Trophoblast cell (in vitro differentiated cells and primary cell): Measurements from ENCODE around the gene TFF3.

ENCODE experiments used
- DNase-seq, 2 donors: peaks; one replicate each; pipeline ENCODE4 v3.0.0-alpha.2; 2016
- H2AFZ ChIP-seq: 2 replicates; pipeline ENCODE4 v1.6.1; 2013; ENCODE audit warnings: low read length, moderate library complexity, mild to moderate bottlenecking; ENCODE audit not compliant: insufficient read depth, poor library complexity
- H2AK5ac ChIP-seq: 2 replicates; pipeline ENCODE4 v1.6.1; 2013; ENCODE audit warnings: mild to moderate bottlenecking, low read length
- H2BK120ac ChIP-seq: 2 replicates; pipeline ENCODE4 v1.6.1; 2013; ENCODE audit warnings: low read length, mild to moderate bottlenecking, moderate library complexity; ENCODE audit not compliant: insufficient read depth, poor library complexity
- H2BK12ac ChIP-seq: 2 replicates; pipeline ENCODE4 v1.6.1; 2013; ENCODE audit warnings: mild to moderate bottlenecking, low read length, moderate library complexity
- H2BK5ac ChIP-seq: 2 replicates; pipeline ENCODE4 v1.6.1; 2013; ENCODE audit warnings: low read length, low read depth, moderate library complexity, mild to moderate bottlenecking; ENCODE audit not compliant: poor library complexity
- H3K14ac ChIP-seq: 2 replicates; pipeline ENCODE4 v1.6.1; 2013; ENCODE audit warnings: mild to moderate bottlenecking, low read length
- H3K18ac ChIP-seq: 2 replicates; pipeline ENCODE4 v1.6.1; 2013; ENCODE audit warnings: mild to moderate bottlenecking, low read length
- H3K23ac ChIP-seq: 2 replicates; pipeline ENCODE4 v1.6.1; 2013; ENCODE audit warnings: low read length
- H3K27ac ChIP-seq: 2 replicates; pipeline ENCODE4 v1.5.1; 2013; ENCODE audit warnings: low read depth, mild to moderate bottlenecking, inconsistent platforms, low read length, moderate library complexity
- H3K27me3 ChIP-seq: 2 replicates; pipeline ENCODE4 v1.6.1; 2013; ENCODE audit warnings: inconsistent platforms, mild to moderate bottlenecking, low read length, moderate library complexity; ENCODE audit not compliant: insufficient read depth
- H3K36me3 ChIP-seq, 2 experiments: 1 replicate in 1 of 2; 2 replicates in 1 of 2; pipeline ENCODE4 v1.6.1; 2013; ENCODE audit warnings: low read length in 2 of 2, mild to moderate bottlenecking in 2 of 2, moderate library complexity in 1 of 2; ENCODE audit not compliant: insufficient read depth in 2 of 2, control insufficient read depth in 1 of 2
- H3K4ac ChIP-seq: 2 replicates; pipeline ENCODE4 v1.6.1; 2013; ENCODE audit warnings: low read depth, mild to moderate bottlenecking, low read length, moderate library complexity
- H3K4me1 ChIP-seq, 2 experiments: 1 replicate in 1 of 2; 2 replicates in 1 of 2; pipeline ENCODE4 v1.6.1; 2013; ENCODE audit warnings: low read length in 2 of 2, mild to moderate bottlenecking in 2 of 2, moderate library complexity in 1 of 2; ENCODE audit not compliant: insufficient read depth in 2 of 2, control insufficient read depth in 1 of 2
- H3K4me2 ChIP-seq: 2 replicates; pipeline ENCODE4 v1.6.1; 2013; ENCODE audit warnings: inconsistent platforms, mild to moderate bottlenecking, low read length, moderate library complexity
- H3K4me3 ChIP-seq: 2 replicates; pipeline ENCODE4 v1.5.1; 2013; ENCODE audit warnings: mild to moderate bottlenecking, low read depth, low read length, inconsistent platforms
- H3K79me1 ChIP-seq: one replicate; pipeline ENCODE4 v1.6.1; 2013; ENCODE audit warnings: low read length
- H3K79me2 ChIP-seq: 2 replicates; pipeline ENCODE4 v1.6.1; 2013; ENCODE audit warnings: low read length, mild to moderate bottlenecking; ENCODE audit not compliant: control insufficient read depth, insufficient read depth, poor library complexity
- H3K9ac ChIP-seq: 2 replicates; pipeline ENCODE4 v1.6.1; 2013; ENCODE audit warnings: mild to moderate bottlenecking, low read length
- H3K9me3 ChIP-seq: 2 replicates; pipeline ENCODE4 v1.6.1; 2013; ENCODE audit warnings: low read depth, mild to moderate bottlenecking, control low read depth, inconsistent platforms, low read length; ENCODE audit not compliant: insufficient read depth
- H4K12ac ChIP-seq: 2 replicates; pipeline ENCODE4 v1.6.1; 2013; ENCODE audit warnings: low read depth, mild to moderate bottlenecking, low read length, moderate library complexity
- H4K8ac ChIP-seq: 2 replicates; pipeline ENCODE4 v1.6.1; 2013; ENCODE audit warnings: low read depth, mild to moderate bottlenecking, low read length, moderate library complexity
- H4K91ac ChIP-seq: one replicate; pipeline ENCODE4 v1.6.1; 2013; ENCODE audit warnings: low read depth, mild to moderate bottlenecking, low read length, moderate library complexity
- WGBS: extraction: QIAGEN DNeasy Blood & Tissue Kit; methylation state at CpG from one replicate; pipeline ENCODE4 v1.1.7; 2013; ENCODE audit warnings: missing lambda C conversion rate; ENCODE audit not compliant: insufficient read length, insufficient coverage; ENCODE audit errors: extremely low coverage; 5-methylcytosine and 5-hydroxymethylcytosine counted together

The TFF3 gene

GRCh38 chr21:42288962-42289361 lies 26.2 kb downstream of the TFF3 start:
- Histone ChIP-seq H3K18ac (no peak overlapping the region), H3K4me1 (no peaks in the 10 kb centered on the region), H3K14ac (no peak overlapping the region), H3K4ac (no peak overlapping the region), H3K9ac (no peak overlapping the region), H3K79me1 (no peaks in the 10 kb centered on the region), H4K91ac (no peak overlapping the region), H3K27ac (no peak overlapping the region), H3K23ac (no peak overlapping the region), H2BK12ac (no peak overlapping the region), H2AK5ac (no peak overlapping the region), H3K4me2 (no peak overlapping the region), H3K79me2 (no peaks in the 10 kb centered on the region), H4K8ac (no peak overlapping the region), H2AFZ (no peak overlapping the region), H2BK5ac (no peak overlapping the region), H3K27me3 (no peaks in the 10 kb centered on the region), H4K12ac (no peak overlapping the region), H3K4me3 (no peak overlapping the region), H3K9me3 (peaks cover 13% of the 10 kb centered on the region), H2BK120ac (no peak overlapping the region), H3K36me3 (no peaks in the 10 kb centered on the region)
- no CpG with 5 or more reads among the region's 5 CpGs for WGBS
- no peak for DNase-seq

GRCh38 chr21:42287193-42288083 lies 27.8 kb downstream of the TFF3 start:
- Histone ChIP-seq H3K18ac (no peak overlapping the region), H3K4me1 (no peaks in the 10 kb centered on the region), H3K9ac (no peak overlapping the region), H3K27me3 (no peaks in the 10 kb centered on the region), H3K36me3 (no peaks in the 10 kb centered on the region), H2BK12ac (no peak overlapping the region), H3K79me2 (no peaks in the 10 kb centered on the region), H3K23ac (no peak overlapping the region), H3K4me2 (no peak overlapping the region), H4K91ac (no peak overlapping the region), H2AK5ac (no peak overlapping the region), H3K4me3 (no peak overlapping the region), H2AFZ (no peak overlapping the region), H3K4ac (no peak overlapping the region), H3K14ac (no peak overlapping the region), H2BK5ac (no peak overlapping the region), H3K79me1 (no peaks in the 10 kb centered on the region), H4K8ac (no peak overlapping the region), H3K27ac (no peak overlapping the region), H2BK120ac (no peak overlapping the region), H3K9me3 (peaks cover 2% of the 10 kb centered on the region), H4K12ac (no peak overlapping the region)
- DNase-seq = no peak
- WGBS = no CpG with 5 or more reads among the region's 36 CpGs

GRCh38 chr21:42286416-42286815 lies 28.8 kb downstream of the TFF3 start:
- Histone ChIP-seq H3K9ac (no peak overlapping the region), H3K27ac (no peak overlapping the region), H3K4me2 (no peak overlapping the region), H3K4ac (no peak overlapping the region), H2BK120ac (no peak overlapping the region), H3K27me3 (no peaks in the 10 kb centered on the region), H2AFZ (no peak overlapping the region), H4K8ac (no peak overlapping the region), H3K36me3 (no peaks in the 10 kb centered on the region), H2BK12ac (no peak overlapping the region), H4K12ac (no peak overlapping the region), H3K4me3 (no peak overlapping the region), H2AK5ac (no peak overlapping the region), H2BK5ac (no peak overlapping the region), H3K14ac (no peak overlapping the region), H3K4me1 (no peaks in the 10 kb centered on the region), H3K23ac (no peak overlapping the region), H3K79me2 (no peaks in the 10 kb centered on the region), H3K79me1 (no peaks in the 10 kb centered on the region), H3K18ac (no peak overlapping the region), H4K91ac (no peak overlapping the region), H3K9me3 (no peaks in the 10 kb centered on the region)
- no peak for DNase-seq
- WGBS = no CpG with 5 or more reads among the region's 12 CpGs

- Histone ChIP-seq H4K91ac (no peak overlapping the region), H2AFZ (no peak overlapping the region), H2BK12ac (no peak overlapping the region), H3K36me3 (no peaks in the 10 kb centered on the region), H3K4ac (no peak overlapping the region), H3K18ac (no peak overlapping the region), H3K27ac (no peak overlapping the region), H3K79me1 (no peaks in the 10 kb centered on the region), H3K79me2 (no peaks in the 10 kb centered on the region), H3K4me1 (no peaks in the 10 kb centered on the region), H3K23ac (no peak overlapping the region), H2AK5ac (no peak overlapping the region), H3K9ac (no peak overlapping the region), H3K27me3 (no peaks in the 10 kb centered on the region), H3K9me3 (no peaks in the 10 kb centered on the region), H2BK5ac (no peak overlapping the region), H2BK120ac (no peak overlapping the region), H4K12ac (no peak overlapping the region), H3K14ac (no peak overlapping the region), H3K4me2 (no peak overlapping the region), H4K8ac (no peak overlapping the region), H3K4me3 (no peak overlapping the region)
- no peak for DNase-seq
- no CpG with 5 or more reads among the region's 13 CpGs for WGBS
Observed at GRCh38 chr21:42285569-42286245, 29.5 kb downstream of the TFF3 start.
